22Rv1 (cell line): Measurements from ENCODE around the gene LHPP.

Experiments used
- H3K27ac ChIP-seq: fragments of 450-650 bp; 2 replicates; pipeline ENCODE4 v1.5.1; 2017
- CTCF ChIP-seq: fragments of 450-650 bp; IDR thresholded peaks from 2 replicates; pipeline ENCODE4 v1.5.1; 2017; ENCODE audit warnings: mild to moderate bottlenecking
- ZFX ChIP-seq: fragments of 450-650 bp; IDR thresholded peaks from 2 replicates; pipeline ENCODE4 v1.6.1; 2017; ENCODE audit warnings: antibody characterized with exemption, borderline replicate concordance

The LHPP gene

GRCh38 chr10:124538706-124539105 is 77.1 kb downstream of the LHPP start:
- no peak overlapping the region for H3K27ac ChIP-seq
- TF ChIP-seq ZFX (no peak), CTCF (no peak)

DNA sequence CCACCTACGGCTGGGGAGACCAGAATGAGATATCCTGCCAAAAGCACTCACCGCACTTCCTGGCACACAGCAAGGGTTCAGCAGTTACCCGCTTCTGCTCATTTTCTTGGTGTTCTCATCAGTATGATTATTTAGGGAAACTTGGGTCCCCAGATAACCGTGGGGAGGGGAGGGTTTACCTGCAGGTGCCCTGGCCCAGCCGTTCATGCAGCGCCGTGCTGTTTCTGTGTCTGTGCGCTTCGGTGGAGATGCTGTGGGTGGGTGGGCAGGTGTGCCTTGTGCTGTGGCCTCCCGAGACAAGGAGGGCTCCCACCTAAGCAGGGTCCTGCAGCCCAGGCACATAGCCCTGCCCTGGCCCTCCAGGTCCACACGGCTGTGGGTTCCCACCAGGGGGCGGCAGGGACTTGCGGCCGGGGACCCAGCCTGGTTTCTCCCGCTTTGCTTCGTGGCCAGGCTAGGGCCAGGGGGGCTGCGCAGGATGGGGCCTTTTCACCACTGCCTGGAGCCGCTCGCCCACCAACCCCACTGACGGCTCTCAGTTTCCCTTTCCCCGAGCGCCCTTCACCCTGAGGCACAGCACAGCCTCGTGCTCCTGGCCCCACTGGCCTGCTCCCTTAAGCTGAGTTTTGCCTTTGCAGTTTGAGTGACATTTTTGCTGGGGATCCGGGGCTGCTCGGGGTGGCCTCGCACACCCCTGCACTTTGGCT is 78.5 kb downstream of the LHPP start:
- H3K27ac ChIP-seq: no peak overlapping the region
- TF ChIP-seq CTCF (peak; percentile 52), ZFX (no peak)

DNA sequence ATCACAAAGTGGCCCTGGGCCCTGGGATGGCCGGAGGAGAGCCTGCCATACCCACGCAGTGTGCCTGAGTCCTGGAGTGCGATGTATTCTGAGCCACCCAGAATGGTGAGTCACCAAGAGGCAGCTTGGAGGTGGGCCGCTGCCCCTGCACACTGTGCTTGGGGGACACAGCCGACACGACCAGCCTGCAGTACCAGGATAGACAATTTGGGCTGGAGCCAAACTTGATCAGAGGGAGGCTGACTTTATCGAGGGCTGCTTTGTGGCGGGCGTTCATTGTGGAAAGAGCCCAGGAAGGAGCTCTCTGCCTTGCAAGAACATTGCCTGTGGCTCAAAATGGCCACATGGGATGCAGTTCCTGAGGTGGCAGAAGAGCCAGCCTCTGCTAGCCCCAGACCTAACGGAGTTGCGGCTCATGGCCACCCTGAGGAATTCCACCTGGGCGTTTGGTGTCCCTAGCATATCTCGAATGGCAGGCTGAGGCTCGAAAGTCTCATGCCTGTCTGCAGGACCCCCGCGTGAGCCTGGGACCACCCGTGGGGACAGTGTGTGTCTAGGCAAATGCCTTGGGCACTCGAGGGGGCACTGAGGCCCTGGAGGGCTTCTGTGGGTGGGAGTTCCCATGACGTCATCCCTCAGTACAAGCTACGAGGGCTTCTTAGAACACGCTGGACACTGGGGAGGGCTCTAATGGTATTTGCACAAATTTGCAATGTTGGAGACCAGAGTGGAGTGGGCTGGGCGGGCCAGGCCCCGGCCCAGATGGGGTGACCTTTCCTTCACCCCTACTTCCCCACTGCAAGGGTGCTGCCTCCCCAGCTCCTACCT is 79.7 kb downstream of the LHPP start:
- TF ChIP-seq CTCF (no peak), ZFX (no peak)
- no peak overlapping the region for H3K27ac ChIP-seq

- no peak for TF ChIP-seq CTCF
- TF ChIP-seq ZFX: no peak
- no peak overlapping the region for H3K27ac ChIP-seq
Measured at GRCh38 chr10:124542336-124542735, 80.7 kb downstream of the LHPP start.

DNA sequence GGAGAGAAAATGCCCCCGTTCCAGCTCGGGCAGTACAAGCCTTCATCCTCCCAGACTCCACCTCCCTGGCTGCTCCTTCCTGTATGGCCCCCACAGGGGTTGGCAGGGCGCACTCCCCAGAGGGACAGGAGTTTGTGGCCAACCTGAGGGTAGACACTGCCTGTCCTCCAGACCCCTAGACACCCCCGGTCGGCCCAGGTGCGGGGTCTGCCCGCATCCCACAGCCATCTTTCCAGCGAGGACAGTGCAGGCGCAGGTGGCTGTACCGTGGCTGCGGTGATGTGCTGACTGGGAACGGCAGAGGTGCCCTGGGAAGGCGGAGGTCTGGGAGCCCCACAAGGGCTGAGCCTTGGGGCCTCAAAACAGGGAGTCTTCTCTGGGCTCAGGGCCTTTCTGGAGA is 81.5 kb downstream of the LHPP start:
- TF ChIP-seq CTCF (no peak), ZFX (no peak)
- H3K27ac ChIP-seq: no peak overlapping the region

DNA sequence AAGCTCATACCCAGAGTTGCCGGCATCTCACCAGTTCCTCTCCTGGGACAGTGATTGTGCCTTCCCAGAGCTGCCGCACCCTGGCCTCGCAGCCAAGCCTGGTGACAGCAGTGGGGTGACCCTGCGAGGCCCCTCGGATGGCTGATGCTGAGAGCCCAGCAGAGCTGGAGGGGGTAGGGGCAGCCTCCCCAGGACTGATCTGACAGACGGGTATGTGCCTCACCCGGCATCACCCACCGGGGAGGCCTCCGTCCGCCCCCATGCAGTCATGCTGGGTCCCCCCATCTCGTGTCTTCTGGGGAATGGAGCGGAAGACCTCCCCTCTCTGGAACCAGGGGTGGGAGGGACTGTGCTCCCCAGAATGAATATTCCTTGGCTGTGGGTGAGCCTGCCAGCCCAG is 82.3 kb downstream of the LHPP start:
- TF ChIP-seq ZFX: no peak
- no peak for TF ChIP-seq CTCF
- H3K27ac ChIP-seq: no peak overlapping the region

DNA sequence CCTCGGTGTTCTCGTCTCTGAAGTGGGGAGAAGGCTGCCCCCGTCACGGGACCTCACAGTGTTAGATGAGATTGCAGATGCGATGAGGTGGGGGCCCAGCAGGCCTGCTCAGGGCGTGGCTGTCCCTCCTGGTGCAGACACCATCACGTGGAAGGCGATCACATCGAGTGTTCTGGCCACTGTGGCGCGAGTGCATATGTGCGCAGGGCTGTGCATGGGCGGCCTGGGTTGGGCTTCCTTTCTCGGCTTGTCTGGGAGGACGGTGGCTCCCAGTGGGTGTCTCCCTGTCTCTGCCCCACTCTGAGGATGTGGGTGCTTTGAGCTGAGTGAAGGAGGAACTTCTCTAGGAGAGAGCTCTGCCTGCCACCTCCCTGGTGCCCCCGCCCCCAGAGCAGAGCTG is 83.1 kb downstream of the LHPP start:
- no peak for TF ChIP-seq ZFX
- no peak for TF ChIP-seq CTCF
- no peak overlapping the region for H3K27ac ChIP-seq
